HG03432 (cell line): ENCODE data around the gene ROR2.

Experiments
- ATAC-seq: cut with Tn5 transposase; IDR thresholded peaks from one replicate; pipeline ENCODE4 v1.9.1; 2021; ENCODE audit warnings: mild to moderate bottlenecking, moderate library complexity; ENCODE audit not compliant: unreplicated experiment

The ROR2 gene

GRCh38 chr9:91694081-91694870 is 255.8 kb downstream of the ROR2 start:
- no peak for ATAC-seq

GRCh38 chr9:91693226-91693625 is 256.8 kb downstream of the ROR2 start:
- ATAC-seq = no peak

GRCh38 chr9:91690540-91691249 is 259.3 kb downstream of the ROR2 start:
- ATAC-seq = no peak

- no peak for ATAC-seq
These were observed 261.0 kb downstream of the ROR2 start for GRCh38 chr9:91689006-91689405.

GRCh38 chr9:91683269-91683668 is 266.8 kb downstream of the ROR2 start:
- no peak for ATAC-seq

- no peak for ATAC-seq
These were observed 267.2 kb downstream of the ROR2 start for GRCh38 chr9:91682806-91683205.

- no peak for ATAC-seq
These were observed 268.3 kb downstream of the ROR2 start for GRCh38 chr9:91681461-91682305.

GRCh38 chr9:91680998-91681397 is 269.0 kb downstream of the ROR2 start:
- no peak for ATAC-seq

- no peak for ATAC-seq
These were observed 269.9 kb downstream of the ROR2 start for GRCh38 chr9:91680106-91680505.

GRCh38 chr9:91678807-91679580 is 271.0 kb downstream of the ROR2 start:
- no peak for ATAC-seq

GRCh38 chr9:91677822-91678436 is 272.1 kb downstream of the ROR2 start:
- ATAC-seq = no peak

- no peak for ATAC-seq
These were observed 272.7 kb downstream of the ROR2 start for GRCh38 chr9:91677331-91677730.

- ATAC-seq = no peak
These were observed 274.0 kb downstream of the ROR2 start for GRCh38 chr9:91676046-91676445.

GRCh38 chr9:91664663-91665062 is 285.4 kb downstream of the ROR2 start:
- no peak for ATAC-seq

- no peak for ATAC-seq
These were observed 286.2 kb downstream of the ROR2 start for GRCh38 chr9:91663858-91664257.

GRCh38 chr9:91661451-91661850 is 288.6 kb downstream of the ROR2 start:
- ATAC-seq = no peak

- no peak for ATAC-seq
These were observed 289.5 kb downstream of the ROR2 start for GRCh38 chr9:91660521-91660920.

GRCh38 chr9:91659529-91660495 is 290.2 kb downstream of the ROR2 start:
- no peak for ATAC-seq

- ATAC-seq = no peak
These were observed 291.4 kb downstream of the ROR2 start for GRCh38 chr9:91658513-91659105.
